HG03108 (cell line): Measurements from ENCODE around the gene CCR9.
"Not testable (repeated sequence)": the region's sequence is repeated elsewhere in the genome, so short reads cannot be mapped to it uniquely, and the experiment has no call there.

Source experiments
- ATAC-seq: cut with Tn5 transposase; IDR thresholded peaks from one replicate; pipeline ENCODE4 v1.9.1; 2021; ENCODE audit warnings: moderate library complexity; ENCODE audit not compliant: unreplicated experiment

The CCR9 gene

GRCh38 chr3:45885979-45886705, at the start of gene CCR9:
TSS of gene CCR9 (plus strand) at chr3:45886543. CDS start at chr3:45894934, 8,391 bp downstream.
- ATAC-seq: no peak

GRCh38 chr3:45838466-45838865, 47.9 kb upstream of the CCR9 start:
- ATAC-seq: no peak

GRCh38 chr3:45841420-45841756, 45.0 kb upstream of the CCR9 start:
- no peak for ATAC-seq

DNA sequence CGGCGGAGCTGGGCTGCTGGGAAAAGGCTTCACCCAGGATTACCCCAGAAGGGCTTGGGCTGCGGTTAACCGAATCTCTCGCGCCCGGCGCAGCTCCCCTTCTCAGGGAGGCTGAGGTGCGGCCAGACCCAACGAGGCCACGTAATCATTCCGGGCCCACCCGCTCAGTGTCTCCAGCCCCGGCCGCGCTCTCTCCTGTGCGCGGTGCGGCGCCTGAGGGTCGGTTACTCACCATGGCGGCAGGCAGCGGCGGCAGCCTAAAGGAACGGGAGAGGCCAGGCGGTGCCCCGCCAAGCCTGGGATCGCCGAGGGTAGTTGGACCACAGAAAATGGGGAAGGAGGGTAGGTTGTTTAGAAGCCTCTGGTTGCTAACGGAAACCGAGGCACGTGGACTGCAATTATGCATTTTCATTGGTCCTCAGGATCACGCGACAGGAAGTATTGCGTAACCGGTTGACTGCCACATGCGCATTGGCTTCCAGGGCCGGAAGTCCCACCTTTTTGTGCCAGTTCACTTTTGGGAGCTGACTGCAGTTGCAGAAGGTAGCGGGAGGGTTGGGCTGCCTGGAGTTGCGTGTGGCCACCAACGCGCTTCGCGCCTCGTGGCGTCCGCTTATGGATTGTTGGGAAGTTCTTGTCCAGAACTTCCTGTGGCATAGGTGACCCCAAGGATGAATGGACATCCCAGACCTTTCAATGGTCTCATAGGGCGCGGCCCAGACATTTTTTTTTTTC, 44.4 kb upstream of the CCR9 start, which contains the start of gene LZTFL1:
Gene LZTFL1 (minus strand): TSS at position 363 of the 735 bp plus-strand sequence. CDS start 128 bp downstream, at position 235.
- peak; percentile 84 for ATAC-seq

DNA sequence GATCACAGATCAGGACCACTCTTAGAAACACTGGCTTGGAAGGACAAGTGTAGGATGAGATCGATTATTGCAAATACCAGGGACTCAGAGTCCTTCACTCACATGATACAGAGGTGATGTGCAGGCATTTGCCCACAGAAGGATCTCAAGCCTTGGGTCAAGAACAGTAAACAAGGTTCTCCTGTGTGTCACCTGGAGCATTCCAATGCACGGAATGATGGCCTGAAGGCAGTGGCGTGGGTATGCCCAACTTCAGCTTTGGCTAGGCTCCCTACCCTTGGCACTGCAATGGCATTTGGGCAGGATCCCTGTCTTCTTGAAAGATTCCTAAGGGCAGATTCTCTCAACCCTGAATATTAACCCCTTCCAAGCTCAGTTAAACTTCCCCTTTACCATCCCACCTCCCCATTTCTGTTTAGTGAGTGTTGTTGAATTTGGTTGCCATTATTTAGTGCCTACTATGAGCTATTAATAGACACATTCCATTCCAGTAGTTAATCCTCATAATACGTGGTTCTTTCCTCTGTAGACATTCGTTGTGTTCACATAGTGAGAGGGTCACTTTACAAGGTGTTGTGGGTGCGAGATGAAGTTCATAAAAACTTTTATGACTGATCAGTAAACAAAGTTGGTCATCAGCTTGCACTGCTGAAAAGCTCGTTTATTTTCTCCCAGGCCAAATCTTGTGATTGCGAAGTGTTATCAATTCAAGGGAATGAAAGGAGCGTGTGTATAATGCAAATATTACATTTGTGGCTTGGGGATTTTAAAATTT, 43.3 kb upstream of the CCR9 start:
- no peak for ATAC-seq

GRCh38 chr3:45844616-45845015, 41.7 kb upstream of the CCR9 start:
- no peak for ATAC-seq

DNA sequence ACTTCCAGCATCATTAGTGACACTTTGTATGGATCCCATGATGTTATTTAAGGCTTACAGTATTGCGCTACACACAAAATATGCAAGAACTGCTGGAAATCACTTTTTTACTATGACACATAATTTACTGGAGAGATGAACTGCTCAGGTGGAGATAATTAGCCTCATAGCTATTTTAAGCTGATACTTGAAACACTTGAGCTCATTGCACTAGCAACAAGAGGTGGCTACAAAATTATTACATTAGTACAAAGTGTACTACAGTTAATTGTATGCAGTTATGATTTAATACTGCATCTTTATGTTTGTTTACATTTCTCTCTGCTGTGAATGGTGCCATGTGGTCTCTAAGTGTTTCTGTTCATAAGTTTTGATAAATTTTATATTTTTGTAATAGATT, 38.0 kb upstream of the CCR9 start:
- no peak for ATAC-seq

DNA sequence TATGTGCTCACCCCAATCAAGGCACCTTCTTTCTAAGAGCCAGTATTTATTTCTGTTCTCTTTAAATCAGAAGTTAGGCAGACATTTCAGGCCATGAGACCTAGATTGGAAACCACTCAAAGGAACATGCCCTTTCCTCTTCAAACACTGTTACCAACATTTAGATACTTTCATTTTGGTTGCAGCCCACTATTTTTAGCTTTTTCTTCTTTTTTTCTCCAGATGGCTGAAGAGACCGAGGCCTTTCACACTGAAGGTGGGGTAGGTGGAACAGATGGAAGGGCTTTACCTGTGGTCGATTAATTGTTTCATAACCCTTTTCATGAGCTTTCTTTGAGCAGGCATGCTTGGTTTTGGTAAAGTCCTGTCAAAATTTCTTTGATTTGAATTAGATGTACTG, 33.5 kb upstream of the CCR9 start:
- ATAC-seq: no peak

GRCh38 chr3:45856323-45856722, 30.0 kb upstream of the CCR9 start:
- not testable (repeated sequence) for ATAC-seq

- ATAC-seq: not testable (repeated sequence)
Measured at GRCh38 chr3:45857024-45857423, 29.3 kb upstream of the CCR9 start.

- no peak for ATAC-seq
Measured at GRCh38 chr3:45858809-45859543, 27.4 kb upstream of the CCR9 start.

- ATAC-seq: no peak
Measured at GRCh38 chr3:45860481-45860880, 25.9 kb upstream of the CCR9 start.

DNA sequence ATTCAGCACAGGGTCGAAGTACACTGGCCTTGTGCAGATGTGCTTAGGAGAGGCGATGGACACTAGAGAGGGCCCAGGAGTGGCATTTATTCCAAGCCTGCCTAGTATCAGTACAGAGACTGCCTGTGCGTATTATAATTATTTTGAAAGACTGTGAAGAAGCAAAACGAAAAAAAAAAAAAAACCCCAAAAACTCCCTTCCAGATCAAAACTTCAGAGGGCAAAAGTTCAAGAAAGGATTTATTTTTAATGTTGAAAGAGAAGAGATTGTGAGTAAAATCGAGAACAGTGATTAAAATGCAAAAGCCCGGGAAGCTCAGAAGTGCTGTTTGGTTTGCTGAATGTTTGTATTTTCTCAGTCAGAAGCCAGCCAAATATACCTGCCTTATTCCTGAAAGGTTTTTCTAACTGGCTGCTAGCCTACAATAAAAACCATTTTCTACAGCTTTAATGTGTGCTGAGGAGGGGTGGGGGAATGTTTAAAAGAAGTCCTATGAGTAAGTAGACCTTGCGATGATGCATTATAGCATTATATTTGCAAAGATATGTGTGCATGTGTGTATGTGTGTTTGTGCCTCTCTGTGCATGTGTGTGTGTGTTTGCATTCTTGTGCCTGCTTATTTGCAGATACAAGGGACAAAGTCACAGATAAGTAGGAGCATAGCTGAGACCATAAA, 25.2 kb upstream of the CCR9 start:
- peak; percentile 60 for ATAC-seq

GRCh38 chr3:45864760-45865519, 21.4 kb upstream of the CCR9 start:
- no peak for ATAC-seq

DNA sequence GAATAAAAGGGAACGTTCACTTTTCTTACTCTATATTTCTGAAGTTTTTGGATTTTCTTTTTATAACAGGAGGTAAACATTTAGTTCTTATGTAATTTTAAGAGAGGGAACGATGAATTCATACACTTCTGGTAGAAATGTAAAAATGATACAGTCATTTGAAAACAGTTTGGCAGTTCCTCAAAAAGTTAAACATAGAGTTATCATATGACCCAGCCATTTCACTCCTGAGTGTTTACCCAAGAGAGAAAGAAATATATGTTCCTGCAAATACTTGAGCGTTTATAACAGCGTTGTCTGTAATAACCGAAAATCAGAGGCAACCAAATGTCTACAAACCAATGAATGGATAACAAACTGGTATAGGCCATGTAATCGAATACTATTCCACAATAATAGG, 20.8 kb upstream of the CCR9 start:
- no peak for ATAC-seq

DNA sequence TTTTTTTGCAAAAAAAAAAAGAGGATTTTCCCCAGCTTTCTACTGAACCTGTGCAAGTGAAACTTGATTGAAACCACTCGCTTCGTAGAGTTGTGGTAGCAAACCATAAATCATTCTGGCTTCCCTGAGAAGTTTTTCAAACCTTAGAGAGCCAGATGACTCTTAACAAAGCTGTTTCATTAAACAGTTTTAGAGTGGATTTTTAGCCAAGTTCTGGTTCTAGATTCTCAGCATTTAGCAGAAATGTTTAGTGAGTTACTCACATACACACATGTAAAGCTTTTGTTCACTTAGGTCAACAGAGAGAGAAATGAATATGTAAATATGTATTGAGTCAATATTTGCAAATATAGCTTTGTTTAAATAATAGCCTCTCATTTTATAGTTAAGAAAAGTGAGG, 18.1 kb upstream of the CCR9 start:
- ATAC-seq: no peak

DNA sequence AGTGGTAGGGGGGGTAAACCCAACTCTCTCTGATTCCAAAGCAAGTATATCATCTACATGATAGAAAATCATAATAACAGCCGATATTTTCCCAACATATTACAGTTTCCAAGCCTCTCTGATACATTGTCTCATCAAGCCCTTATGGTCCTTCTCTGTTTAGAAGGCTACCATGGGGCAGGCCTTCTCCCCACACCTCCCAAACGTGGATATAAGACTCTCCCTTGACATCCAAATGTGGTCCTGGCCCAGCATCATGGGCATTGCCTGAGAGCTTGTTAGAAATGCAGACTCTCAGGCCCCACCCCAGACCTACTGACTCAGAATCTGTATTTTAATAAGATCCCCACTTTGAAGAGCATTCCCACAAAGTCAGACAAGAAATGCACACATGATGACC, 17.7 kb upstream of the CCR9 start:
- no peak for ATAC-seq

- no peak for ATAC-seq
Measured at GRCh38 chr3:45869638-45870037, 16.7 kb upstream of the CCR9 start.

GRCh38 chr3:45870099-45870498, 16.2 kb upstream of the CCR9 start:
- no peak for ATAC-seq

- ATAC-seq: no peak
Measured at GRCh38 chr3:45871780-45872179, 14.6 kb upstream of the CCR9 start.
